ENCODE measurements around the gene GABRR1. TPM values are rescaled to one million over a fixed set of nuclear protein-coding genes. Genes with fewer than 3 reads are reported as not detected.

The GABRR1 gene
- total RNA-seq (under 1 TPM in 1 of 5 donors, not detected in 4; 0.45 TPM), polyA plus RNA-seq (under 1 TPM in 1 of 3 donors, not detected in 2; 0.15 TPM)
- long read RNA-seq, donor 1 = 0 reads
- long read RNA-seq, donor 2 = 0 reads
- long read RNA-seq, donor 3 = 0 reads
- long read RNA-seq, donor 4 = 0 reads
- long read RNA-seq, donor 5 = 0 reads
- long read RNA-seq, donor 6 = 0 reads
- long read RNA-seq, donor 7 = 0 reads
- long read RNA-seq, donor 8 = 0 reads
- long read RNA-seq, donor 9 = 0 reads
- long read RNA-seq, donor 10 = 0 reads

- Histone ChIP-seq H3K4me1 (no peaks in the 10 kb centered on the region), H3K27me3 (no peaks in the 10 kb centered on the region), H3K27ac (no peak within 1 kb of the TSS), H3K36me3 (no peaks in the 10 kb centered on the region), H3K9me3 (no peaks in the 10 kb centered on the region), H3K4me3 (no peak within 1 kb of the TSS)
- no peak for DNase-seq
- intact Hi-C loops (cut with DNase I; ENCODE audit: low total_unique reads) = no loop called here
- WGBS, 5 donors = 31 to 49% (median 49%) methylated on average over 10 of the region's 10 CpGs
- TF ChIP-seq EP300 (IDR thresholded peaks at IDR 0.05) (no peak), CTCF (IDR thresholded peaks at IDR 0.05) (no peak), POLR2A (IDR thresholded peaks at IDR 0.05) (no peak), POLR2AphosphoS5 (IDR thresholded peaks at IDR 0.05) (no peak)
Observed at GRCh38 chr6:89217299-89217910, at the start of gene GABRR1. Gene GABRR1 (minus strand): TSS chr6:89217358. CDS start chr6:89217322, 36 bp downstream.

- 94 to 98% (median 97%) methylated on average over 19 to 20 of the region's 20 CpGs for WGBS, 5 donors
- Histone ChIP-seq H3K27ac (no peak overlapping the region), H3K27me3 (no peaks in the 10 kb centered on the region), H3K36me3 (no peaks in the 10 kb centered on the region), H3K9me3 (no peaks in the 10 kb centered on the region), H3K4me1 (peaks cover 0 to 15% (median 9%) of the 10 kb centered on the region in 4 donors), H3K4me3 (no peak overlapping the region)
- TF ChIP-seq POLR2AphosphoS5 (IDR thresholded peaks at IDR 0.05) (no peak), EP300 (IDR thresholded peaks at IDR 0.05) (no peak), CTCF (IDR thresholded peaks at IDR 0.05) (no peak), POLR2A (IDR thresholded peaks at IDR 0.05) (no peak)
- intact Hi-C loops (cut with DNase I; ENCODE audit: low total_unique reads) = no loop called here
- DNase-seq = no peak
Observed at GRCh38 chr6:89264296-89264695, 47.1 kb upstream of the GABRR1 start.

GRCh38 chr6:89260832-89261231 lies 43.7 kb upstream of the GABRR1 start:
- peak in 1 of 2 donors; percentile 64 for DNase-seq
- Histone ChIP-seq H3K9me3 (no peaks in the 10 kb centered on the region), H3K4me1 (peaks cover 0 to 15% (median 9%) of the 10 kb centered on the region in 4 donors), H3K27ac (no peak overlapping the region), H3K27me3 (no peaks in the 10 kb centered on the region), H3K36me3 (no peaks in the 10 kb centered on the region), H3K4me3 (no peak overlapping the region)
- 11 to 20% (median 14%) methylated on average over 5 of the region's 5 CpGs for WGBS, 5 donors
- TF ChIP-seq POLR2A (IDR thresholded peaks at IDR 0.05) = no peak
- no peak for TF ChIP-seq EP300 (IDR thresholded peaks at IDR 0.05)
- no peak for TF ChIP-seq CTCF (IDR thresholded peaks at IDR 0.05)
- no peak for TF ChIP-seq POLR2AphosphoS5 (IDR thresholded peaks at IDR 0.05)
- intact Hi-C loops (cut with DNase I; ENCODE audit: low total_unique reads) = no loop called here

- Histone ChIP-seq H3K9me3 (no peaks in the 10 kb centered on the region), H3K36me3 (no peaks in the 10 kb centered on the region), H3K4me3 (no peak overlapping the region), H3K4me1 (peaks cover 0 to 15% (median 9%) of the 10 kb centered on the region in 4 donors), H3K27me3 (no peaks in the 10 kb centered on the region), H3K27ac (no peak overlapping the region)
- DNase-seq = peak in 1 of 2 donors; percentile 20
- intact Hi-C loops (cut with DNase I; ENCODE audit: low total_unique reads) = no loop called here
- 36 to 59% (median 48%) methylated on average over 4 of the region's 4 CpGs for whole genome bisulfite sequencing, 5 donors
- TF ChIP-seq EP300 (IDR thresholded peaks at IDR 0.05) (no peak), CTCF (IDR thresholded peaks at IDR 0.05) (no peak)
Observed at GRCh38 chr6:89260310-89260709, 43.2 kb upstream of the GABRR1 start.

Measured in stomach (tissue), 19 donors.